SHP77 treated with DMSO at 0.1 percent for 48 hours (cell line): ENCODE measurements around the gene RANBP3L.

Experiments used
- DNase-seq: peaks from one replicate; lab custom pipeline; 2025; lab: John Stamatoyannopoulos, UW

The RANBP3L gene

DNA sequence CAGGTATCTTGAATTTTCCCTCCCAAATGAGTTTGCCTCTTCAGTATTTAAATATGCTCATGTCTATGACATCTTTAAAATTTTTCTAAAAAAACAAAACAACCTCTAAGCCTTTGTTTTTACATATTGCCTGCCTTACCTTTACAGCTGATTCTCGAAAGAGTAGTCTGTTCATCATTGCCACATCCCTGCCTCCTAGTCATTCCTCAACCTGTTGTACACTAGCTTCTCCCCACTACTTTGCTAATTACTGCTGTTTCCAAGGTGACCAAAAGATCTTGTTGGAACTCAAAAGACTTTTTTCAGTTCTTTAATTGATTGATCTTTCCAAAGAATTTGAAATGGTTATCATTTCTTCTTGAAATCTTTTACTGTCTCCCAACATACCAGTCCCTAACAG is 58.0 kb downstream of the RANBP3L start:
- no peak for DNase-seq

DNA sequence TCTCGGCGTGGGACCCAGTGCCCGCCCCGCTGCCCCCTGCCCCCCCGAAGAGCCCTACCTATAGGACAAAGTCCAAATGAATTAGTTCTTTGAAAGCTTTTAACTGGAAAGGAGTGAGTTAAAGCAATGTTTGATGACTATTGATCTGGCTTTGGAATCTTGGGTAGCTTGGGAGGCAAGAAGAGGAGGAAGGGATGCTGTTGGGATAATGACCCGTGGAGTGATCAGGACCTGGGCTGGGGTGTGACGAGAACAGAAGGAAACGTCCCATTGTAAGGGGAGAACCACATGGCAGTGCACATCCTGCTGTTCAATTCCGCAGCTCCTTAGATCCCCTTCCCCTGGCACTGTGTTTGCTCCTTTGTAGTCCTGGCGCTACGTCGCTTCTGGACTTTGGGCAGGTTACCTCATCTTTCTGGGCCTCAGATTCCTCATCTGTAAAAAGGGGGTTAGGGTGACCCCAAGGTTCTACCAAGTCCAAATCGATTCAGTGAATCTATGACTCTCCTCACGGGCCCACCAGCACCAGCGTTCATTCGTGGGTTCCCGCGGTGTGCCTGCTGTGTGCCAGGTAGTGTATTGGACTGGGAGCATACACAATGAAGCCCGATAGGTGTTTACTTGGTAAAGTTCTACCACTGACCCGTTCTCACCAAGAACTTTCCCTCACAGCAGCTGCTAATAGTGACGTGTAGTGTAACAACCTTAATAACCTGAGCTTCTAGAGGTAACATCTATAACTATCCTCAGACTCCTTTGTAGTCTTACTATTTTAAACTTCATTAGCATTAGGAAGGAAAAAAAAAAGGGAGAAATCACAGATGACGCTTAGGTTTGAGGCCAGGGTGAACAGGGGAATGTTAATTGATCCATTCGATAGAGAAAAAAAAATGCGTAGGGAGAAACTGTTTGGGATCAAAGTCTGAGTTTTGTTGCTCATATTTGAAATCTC is 58.9 kb downstream of the RANBP3L start:
- no peak for DNase-seq

DNA sequence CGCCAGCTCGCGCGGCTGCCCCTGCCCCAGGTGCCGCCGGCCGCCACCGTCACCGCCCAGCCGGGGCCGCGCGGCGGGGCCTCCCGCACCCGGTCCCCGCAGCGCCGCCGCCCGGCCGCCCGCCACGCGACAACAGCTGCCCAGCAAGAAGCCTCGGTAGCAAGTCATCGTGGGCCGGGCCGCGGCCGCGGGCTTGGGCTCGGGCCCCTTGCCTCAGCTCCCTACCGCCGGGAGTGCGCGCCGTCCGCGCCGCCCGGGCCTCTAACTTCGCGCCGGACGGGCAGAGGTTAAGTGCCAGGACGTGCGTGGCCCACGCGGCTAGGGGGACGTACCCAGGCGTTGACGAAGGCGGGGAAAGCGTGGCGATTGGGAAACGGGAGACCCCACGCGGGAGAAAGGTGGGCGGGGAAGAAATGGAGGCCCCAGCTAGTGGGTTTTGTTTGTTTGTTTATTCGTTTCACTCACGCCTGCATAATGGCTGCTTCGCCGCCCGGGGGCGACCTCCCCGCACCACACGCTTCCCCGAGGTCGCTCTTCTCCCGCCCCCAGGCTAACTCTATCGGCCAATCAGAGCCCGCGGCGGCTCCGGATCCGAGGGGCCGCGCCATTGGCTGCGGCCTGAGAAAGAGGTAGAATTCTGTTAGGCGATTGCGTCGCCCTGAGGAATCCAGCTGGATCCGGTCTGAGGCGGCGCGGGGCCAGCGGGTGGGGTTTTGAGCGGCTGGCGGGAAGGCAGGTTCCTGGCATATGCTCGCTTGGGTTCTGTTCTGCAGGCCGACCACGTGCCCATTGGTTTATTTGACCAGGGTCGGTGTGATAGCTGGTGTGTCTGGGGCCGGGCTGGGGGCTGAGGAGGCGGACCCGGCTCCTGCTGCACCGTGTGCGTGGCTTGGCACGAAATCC is 59.8 kb downstream of the RANBP3L start, which contains the start of gene NADK2:
Gene NADK2, minus strand, starts transcription at position 295 of the 903 bp plus-strand sequence. Its CDS starts 127 bp downstream, at position 168.
- peak; percentile 98 for DNase-seq

DNA sequence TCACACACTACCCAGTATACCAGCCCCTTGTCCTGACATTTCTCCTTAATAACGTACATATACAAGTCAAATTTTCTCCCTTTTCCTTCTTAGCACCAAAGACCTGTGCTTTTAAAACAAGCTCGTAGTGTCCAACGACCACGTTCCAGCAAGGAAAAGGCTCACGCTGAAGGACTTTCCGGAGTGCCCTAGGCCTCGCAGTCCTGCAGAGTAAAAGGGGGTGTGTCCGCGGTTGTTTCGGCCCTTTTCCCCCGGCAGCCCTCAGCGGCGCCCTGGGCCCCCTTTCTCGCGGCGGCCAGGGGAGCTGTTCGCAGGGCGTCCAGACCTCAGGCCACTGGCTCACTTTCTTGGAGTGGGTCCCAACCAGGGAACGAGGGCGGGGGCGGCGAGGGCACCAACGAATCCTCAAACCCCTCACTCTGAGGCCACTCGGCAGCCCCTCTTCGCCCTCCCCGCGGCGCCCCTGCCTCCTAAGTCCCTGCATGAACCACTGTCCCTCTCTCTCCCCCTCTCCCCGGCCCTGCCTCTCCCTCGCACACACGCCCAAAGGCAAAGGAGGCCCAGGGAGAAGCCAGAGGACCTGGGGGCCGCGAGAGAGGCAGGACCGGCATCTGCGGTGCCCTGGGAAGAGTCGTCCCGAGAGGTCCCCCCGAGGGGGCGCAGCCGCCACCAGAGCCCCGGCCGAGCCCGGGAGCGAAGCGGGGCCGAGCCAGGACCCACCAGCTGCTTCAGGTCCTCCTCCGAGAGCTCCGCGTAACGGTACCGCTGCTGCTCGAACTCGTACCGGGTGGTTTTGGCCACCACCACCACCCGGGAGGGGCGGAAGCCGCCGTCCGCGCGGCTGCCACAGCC is 60.7 kb downstream of the RANBP3L start:
- peak; percentile 49 for DNase-seq

DNA sequence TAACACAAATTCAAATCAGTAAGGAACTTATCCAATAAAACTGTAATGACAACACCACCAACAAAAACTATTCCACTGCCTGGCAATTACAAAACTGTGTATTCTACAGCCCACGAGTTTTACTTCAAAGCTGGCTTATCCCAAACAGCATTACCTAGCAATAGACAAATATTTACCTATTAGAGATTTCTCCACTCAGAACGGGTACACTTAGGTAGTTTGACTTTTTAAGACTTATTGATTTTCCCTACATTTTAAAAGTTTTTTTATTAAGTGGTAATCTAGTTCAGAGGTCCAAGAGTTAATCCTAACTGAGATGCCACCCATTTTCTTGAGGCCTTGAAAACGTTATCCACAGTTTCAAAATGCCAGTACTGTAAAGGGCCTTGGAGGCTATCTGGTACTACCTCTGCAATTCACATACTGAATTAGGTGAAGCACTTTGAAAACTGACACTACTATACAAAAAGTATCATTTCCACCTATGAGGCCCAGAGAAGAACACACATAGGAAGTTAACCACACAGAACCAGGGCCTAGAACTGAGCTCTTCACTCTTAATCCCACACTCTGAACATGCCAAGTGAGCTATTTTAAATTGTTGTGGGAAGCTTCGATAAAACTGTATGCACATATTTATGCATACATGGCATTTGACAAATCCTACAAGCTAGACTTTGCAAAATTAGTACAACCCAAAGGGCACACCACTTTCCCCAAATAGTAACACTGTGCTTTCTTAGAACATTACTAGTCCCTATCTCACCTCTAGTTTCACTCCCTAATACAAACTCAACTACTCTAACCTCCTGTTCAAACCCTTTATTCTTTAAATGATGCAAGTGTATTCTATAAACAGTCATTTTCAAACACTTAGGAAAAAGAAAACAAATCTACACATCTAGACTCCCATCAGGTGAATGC is 62.1 kb downstream of the RANBP3L start:
- no peak for DNase-seq

DNA sequence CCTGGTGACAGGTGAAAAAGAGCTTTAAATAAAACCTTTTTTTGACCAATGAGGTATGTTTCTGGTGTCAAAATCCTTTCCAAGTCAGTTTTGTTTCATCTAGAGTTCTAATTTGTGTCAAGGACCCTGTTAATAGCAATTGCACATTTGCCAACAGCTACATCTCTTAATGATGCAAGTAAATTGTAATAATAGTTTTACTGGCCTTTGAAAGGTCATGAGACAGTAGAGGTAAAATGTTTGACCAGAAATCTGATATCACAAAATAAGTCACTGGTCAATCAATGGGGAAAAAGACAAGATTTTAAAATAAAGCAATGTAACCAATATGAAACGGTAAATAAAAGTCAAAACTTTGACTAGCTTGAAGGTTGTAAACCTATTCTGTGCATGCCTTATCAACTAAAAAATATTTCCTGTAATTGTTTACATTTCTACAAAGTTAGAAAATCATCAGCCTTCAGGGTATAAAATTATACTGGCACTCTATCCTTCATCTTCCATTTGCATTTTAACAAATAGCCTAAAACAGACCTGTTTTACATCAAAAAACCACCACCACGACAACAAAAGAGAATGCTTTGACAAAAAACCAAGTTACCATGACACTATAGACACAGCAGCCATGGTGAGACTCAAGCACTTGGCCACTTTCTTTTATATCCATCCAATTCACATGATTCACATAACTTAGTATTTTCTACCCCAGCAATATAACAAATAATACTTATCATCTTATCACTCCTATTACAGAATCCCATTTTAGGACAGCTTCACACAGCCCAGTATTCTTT is 63.0 kb downstream of the RANBP3L start:
- DNase-seq, result no peak

- DNase-seq, result no peak
Measured at GRCh38 chr5:36237751-36238150, 64.0 kb downstream of the RANBP3L start.

DNA sequence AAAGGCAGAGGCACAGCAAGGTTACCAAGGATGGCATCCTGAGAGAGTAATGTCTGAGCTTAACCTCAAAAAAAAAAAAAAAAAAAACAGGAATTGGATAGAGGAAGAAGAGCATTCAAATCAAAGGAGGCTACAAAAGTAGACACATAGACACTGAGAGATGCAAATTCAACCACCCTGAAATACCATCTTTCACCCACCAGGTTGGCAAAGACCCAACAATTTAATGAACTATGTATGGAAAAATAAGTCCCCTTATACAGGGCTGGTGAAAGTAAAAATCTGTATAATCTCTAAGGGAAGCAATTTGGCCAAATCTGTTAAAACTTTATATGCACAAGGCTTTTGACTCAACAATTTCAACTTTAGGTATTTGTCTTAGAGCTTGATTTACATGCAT is 64.9 kb downstream of the RANBP3L start:
- no peak for DNase-seq

- DNase-seq, result no peak
Measured at GRCh38 chr5:36232533-36232932, 69.2 kb downstream of the RANBP3L start.

- DNase-seq, result no peak
Measured at GRCh38 chr5:36230151-36230790, 71.4 kb downstream of the RANBP3L start.

DNA sequence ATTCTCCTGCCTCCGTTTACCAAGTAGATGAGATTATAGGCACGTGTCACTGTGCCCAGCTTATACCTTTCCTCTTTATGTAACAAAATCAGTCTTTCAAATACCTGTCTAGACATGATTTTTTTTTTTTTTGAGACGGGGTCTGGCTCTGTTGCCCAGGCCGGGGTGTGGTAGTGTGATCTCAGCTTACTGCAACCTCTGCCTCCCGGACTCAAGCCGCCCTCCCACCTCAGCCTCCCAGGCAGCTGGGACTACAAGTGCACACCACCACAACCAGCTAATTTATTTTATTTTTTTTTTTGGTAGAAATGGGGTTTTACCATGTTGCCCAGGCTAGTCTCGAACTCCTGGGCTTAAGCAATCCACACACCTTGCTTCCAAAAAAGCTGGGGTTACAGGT is 73.2 kb downstream of the RANBP3L start:
- DNase-seq, result no peak

DNA sequence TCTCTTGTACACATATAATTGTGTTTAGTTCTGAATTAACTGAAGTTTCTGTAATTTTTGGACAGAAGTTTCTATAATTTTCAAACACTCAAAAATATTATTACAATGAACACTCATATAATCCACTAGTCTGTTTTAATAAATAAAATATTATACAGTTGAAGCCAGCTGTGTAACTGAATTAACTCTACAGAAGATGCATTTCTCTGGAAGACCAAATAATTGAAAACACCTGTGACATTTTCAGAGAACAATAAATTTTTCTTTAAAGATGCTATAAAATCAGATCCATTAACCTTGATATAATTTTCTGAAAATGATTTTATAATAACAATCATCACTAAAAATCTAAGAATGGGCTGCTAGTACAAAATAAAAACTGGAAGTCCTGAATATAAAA is 74.7 kb downstream of the RANBP3L start:
- no peak for DNase-seq

DNA sequence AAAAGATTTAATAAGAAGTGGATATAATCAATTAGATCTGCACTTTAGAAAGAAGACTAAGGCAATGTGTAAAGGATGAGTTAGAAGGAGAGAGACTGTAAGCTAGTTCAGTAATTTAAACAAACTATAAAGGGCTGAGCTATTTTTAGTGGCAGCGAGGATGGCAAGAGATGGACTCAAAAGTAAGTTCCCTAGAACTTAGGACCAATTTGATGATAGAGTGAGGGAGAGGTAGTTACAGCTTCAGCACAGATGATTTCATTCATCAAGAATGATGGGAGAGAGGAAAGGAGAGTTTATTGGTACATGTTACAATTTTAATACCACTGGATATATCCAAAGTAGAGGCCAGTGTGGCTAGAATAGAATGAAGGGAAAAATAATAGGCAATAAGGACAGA is 79.1 kb downstream of the RANBP3L start:
- no peak for DNase-seq

GRCh38 chr5:36217988-36218387 is 83.7 kb downstream of the RANBP3L start:
- DNase-seq, result no peak

GRCh38 chr5:36217567-36217966 is 84.1 kb downstream of the RANBP3L start:
- DNase-seq, result no peak

DNA sequence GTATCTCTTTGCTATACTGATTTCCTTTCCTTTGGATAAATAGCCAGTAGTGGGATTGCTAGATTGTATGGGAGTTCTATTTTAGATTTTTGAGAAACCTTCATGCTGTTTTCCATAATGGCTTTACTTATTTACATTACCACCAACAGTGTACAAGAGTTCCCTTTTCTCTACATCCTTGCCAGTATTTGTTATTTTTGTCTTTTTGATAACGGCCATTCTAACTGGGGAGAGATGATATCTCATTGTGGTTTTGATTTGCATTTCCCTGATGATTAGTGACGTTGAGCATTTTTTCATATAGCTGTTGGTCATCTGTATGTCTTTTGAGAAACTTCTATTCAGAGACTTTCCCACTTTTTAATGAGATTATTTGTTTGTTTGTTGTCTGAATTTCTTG is 85.8 kb downstream of the RANBP3L start:
- no peak for DNase-seq

DNA sequence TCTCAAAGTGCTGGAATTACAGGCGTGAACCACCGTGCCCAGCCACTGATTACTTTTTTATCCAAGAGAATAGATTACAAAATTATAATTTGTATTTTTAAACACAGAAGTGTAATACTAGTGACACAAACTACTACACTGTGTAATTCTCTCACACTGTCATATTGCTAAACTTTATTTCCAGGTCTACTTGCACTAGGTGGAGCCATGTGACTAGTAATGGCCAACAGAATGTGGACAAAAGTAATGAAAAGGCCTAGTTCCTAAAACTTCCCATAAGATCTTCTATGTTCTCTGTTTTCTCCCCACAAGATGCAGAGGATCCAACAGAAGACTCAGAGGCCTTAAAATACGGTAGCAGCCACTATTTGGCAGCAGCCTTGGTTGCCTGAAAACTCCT is 87.3 kb downstream of the RANBP3L start:
- no peak for DNase-seq

DNA sequence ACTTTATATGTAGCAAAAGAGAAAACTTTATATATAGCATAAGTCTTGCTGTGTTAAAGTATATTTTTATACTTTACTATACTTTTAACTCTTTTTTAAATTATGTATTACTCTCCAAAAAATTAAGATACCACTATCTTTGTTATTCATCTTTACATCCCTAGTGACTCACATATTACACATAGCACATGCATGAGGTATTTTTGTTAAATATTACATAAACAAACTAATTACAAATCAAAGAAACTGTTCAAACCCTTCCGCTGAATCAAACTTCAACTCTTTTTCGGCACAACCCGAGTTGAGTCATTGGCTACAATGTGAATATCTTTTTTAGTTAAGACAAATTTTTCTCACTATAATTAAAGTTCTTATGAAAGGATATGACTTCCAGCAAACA is 92.0 kb downstream of the RANBP3L start:
- DNase-seq, result no peak

- DNase-seq, result no peak
Measured at GRCh38 chr5:36208786-36209185, 92.9 kb downstream of the RANBP3L start.
